Islet precursor cell (in vitro differentiated cells): ENCODE results near the gene DTHD1.
A peak's percentile ranks its signal among the peaks of the same experiment; 100 is the strongest.

Experiments used
- DNase-seq: peaks from one replicate; pipeline ENCODE4 v3.0.0-alpha.2; 2018

The DTHD1 gene

DNA sequence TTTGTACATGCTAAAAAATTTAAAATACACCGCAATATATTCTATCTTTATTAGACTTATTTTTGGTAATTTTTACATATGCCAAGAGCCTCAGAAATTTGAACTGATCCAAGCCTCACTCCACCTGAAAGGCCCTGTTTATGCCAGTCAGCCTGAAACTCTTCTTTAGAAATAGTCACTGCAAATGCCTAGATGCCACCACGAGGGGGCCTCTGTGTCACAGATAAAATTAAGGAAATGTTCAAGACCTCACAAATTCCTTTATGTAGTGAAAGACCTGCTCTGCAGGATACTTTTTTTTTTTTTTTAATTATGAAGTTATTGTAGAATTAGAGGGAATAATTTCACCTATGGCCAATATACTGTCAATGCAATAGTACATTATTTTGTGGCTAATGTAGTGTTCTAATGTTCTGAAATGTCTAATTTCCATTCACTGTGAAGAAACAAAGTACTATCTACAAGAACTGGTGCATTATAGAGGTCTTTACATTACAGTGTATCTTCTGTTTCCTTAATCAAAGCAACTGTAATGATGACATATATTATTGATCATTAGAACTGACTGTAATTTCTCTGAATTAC, 69.8 kb downstream of the DTHD1 start:
- DNase-seq, result peak; percentile 75

DNA sequence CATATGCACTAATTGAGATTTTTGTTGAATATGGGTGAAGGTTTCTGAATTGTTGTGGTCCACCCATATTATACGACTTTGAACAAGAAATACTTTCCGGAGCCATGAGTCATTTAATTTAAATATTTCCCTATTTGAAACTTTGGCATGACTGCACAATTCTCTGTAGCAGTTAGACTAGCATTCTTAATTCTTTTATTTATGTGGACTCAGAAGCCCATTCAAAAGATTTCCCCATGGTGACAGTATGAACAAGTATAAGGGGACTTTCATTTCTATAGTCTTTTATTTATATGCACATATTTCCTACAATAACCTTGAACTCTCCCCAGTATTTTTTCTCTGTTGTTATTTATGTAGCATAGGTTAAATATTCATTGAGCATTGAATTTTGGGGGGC, 72.6 kb downstream of the DTHD1 start:
- no peak for DNase-seq

DNA sequence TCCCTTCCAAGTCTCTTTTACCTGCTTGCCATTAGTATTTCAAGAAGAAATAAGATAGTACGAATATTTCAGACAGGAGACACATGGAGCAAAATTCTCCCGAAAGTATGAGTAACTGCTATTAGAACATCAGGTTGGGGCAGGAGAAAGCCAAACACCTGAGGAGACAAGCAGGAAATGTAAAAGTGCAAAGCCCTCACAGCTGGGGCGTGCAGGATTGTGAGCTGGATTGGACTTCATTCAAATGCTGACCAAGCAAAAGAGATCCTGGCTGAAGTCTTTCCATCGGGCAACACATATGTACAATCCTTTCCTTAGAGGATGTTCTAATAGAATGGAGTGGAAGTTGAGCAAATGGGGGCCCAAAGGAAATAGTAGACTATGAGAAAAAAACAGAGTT, 76.8 kb downstream of the DTHD1 start:
- DNase-seq, result no peak

DNA sequence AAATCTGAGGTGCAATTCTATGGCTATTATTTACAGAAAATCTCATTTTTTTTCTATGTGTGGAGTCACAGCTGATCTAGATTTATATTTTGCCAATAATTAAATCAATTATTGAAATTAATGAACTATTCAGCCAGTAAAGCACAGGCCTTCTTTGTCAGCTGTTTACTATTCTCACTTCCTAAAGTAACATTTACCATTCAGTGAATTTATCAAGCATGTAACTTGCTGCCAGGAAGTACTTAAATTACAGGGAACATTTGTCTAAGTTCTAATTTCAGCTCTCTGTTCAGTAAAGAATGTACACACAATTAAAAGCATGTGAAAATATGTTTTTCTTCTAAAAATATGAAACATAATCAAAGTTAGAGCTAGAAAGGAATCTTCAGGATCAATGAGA, 79.3 kb downstream of the DTHD1 start:
- DNase-seq, result no peak

DNA sequence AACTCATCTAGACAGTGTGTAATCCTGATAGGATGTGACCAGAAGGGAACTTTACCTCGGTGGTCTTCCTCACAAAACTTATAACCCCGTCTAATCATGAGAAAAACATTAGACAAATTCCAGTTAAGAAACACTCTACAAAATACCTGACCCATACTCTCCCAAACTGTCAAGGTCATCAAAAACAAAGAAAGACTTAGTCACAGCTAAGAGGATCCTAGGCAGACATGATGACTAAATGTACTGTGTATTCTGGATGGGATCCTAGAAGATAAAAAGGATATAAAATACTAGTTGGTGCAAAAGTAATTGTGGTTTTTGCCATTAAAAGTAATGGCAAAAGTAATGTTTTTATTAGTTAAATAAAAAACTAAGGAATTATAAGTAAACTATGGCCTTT, 81.6 kb downstream of the DTHD1 start:
- no peak for DNase-seq

DNA sequence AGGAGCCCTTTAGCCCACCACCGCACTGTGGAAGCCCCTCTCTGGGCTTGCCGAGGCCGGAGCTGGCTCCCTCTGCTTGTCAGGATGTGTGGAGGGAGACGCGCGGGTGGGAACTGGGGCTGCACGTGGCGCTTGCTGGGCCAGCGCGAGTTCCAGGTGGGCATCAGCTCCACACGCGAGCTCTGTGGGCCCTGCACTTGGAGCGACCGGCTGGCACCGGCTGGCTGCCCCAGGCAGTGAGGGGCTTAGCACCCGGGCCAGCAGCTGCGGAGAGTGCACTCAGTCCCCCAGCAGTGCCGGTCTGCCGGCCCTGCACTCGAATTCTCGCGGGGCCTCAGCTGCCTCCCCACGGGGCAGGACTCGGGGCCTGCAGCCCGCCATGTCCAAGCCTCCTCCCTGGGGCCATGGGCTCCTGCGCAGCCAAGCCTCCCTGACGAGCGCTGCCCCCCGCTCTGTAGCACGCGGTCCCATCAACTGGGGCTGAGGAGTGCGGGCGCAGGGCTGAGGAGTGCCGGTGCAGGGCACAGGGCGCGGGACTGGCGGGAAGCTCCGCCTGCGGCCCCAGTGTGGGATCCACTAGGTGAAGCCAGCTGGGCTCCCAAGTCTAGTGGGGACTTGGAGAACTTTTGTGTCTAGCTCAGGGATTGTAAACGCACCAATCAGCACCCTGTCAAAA, 93.6 kb downstream of the DTHD1 start:
- no peak for DNase-seq

DNA sequence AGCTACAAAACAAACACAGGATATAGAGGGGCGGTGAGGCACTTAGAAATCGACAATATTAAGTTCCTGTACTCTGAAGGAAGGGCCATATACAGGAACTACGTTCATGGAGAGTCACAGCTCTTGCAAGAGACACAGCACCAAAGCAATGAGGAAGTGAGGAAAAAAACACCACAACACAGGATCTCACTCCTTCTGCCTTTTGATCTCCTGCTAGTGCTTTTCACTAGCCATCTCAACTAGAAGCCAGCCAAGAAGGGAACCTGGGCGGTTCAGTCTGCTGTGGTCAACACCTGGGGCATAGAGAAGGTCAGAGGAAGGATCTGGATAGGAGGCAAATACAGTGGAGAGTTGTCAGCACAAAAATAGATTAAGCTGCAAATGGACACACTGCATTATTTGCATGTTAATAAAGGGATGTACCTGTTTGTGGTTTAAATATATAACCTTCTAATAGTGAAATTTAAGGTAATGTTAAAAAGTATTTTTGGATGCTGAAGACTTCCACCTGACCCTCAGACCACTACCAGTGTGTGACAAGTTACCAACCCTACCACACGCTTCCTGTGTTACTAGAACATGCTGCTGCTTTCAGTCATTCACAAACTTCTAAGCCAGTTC, 104.6 kb downstream of the DTHD1 start:
- no peak for DNase-seq

DNA sequence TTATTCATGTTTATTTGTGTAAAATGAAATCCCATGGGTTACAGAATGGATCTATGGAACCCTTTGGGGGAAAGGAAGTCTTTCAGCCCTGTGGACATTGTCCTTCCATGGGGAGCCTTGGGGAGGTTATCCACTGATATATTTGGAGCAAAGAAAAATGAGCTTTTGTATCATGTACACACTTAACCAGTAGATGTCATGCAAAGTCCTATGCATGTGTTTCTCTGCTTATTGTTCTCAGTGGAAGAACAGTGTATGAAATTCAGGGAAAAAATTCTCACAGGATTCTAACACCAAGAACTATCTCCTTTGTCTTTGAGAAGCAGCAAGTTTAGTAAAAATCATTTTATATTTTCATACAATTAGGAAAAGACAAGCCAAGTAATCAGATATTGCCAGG, 105.3 kb downstream of the DTHD1 start:
- DNase-seq, result no peak

DNA sequence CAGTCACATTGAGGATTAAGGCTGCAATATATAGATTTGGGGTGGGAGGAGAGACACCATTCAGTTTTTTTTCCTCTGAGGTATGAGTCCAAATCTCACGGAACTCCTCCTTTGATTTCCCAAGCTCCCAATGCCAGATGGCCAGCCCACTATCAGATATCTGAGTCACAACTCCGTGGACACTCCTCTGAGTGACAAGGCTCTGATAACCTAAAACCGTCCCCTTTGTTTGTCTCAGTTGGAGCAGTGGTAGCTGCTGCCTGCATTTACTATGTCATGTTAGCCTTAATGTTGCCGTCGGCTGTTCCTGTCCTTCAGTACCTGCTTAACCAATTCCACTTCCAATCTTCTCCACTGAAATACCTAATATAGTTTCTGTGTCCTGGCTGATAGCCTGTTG, 107.3 kb downstream of the DTHD1 start:
- DNase-seq, result no peak

DNA sequence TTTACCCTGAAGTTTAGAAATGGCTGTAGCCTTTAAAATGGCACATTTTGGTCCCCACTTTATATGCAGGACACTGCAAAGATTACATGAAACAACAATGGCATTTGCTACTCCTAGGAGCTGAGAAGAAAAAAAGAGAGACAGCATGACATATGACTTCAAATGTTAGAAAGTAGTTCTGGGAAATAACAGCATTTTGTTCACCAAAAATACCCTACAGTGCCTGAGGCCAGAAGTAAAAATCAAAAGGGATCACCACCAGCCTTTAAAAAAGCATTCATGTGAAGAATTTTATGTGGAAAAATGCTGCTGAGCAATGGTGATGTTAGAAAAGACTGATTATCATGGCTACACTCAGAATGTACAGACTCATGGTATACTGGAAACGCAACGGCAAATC, 110.0 kb downstream of the DTHD1 start:
- no peak for DNase-seq

DNA sequence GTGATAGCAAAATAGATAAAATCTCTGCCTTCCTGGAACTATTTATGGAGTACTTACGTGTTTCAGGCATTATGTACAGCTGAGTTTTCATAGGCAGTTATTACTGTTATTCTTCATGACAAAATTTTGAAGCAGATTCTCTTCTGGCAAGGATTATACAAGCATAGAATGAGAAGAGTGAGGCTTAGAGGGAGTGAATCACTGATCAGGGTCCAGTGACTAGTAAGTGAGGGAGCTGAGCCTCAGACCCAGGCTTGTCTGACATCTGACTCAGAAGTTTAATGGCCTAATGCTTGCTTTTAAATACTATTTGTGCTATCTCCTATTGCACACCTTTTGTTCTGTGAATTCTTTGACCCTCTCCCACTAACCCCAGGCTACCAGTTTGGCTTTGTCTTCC, 110.6 kb downstream of the DTHD1 start:
- DNase-seq, result peak; percentile 56

DNA sequence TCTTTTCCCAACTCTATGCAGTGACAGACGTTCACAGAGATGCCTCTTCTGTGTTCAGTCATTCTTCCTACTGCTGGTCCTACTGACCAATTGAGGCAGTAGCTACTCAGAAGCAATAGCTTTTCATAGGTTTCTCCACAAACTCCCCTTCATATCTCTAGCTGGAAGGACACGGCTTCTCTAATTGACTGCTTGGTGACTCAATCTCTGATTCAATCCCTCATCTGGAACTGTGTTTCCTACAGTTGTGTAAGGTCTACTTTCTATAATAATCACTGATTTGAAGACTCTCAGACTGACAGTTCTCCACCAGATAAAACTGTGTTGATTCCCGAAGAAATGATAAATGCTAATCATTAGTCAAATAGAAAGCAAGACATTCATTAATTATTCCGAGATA, 111.5 kb downstream of the DTHD1 start:
- no peak for DNase-seq
